Sigmoid colon (tissue), 4 donors: ENCODE results near the gene PDE5A.

ENCODE experiments used
- CTCF ChIP-seq, 4 experiments: fragments of 450-650 bp in 3 of 4; fragments of 200-600 bp in 1 of 4; IDR thresholded peaks; one replicate each; pipeline ENCODE4 v1.5.1; 2016 to 2019; ENCODE audit warnings: antibody characterized with exemption in 4 of 4, mild to moderate bottlenecking in 3 of 4, moderate library complexity in 2 of 4
- POLR2A ChIP-seq, 2 donors: fragments of 450-650 bp; IDR thresholded peaks; one replicate each; pipeline ENCODE4 v1.6.1; 2016; ENCODE audit warnings: antibody characterized with exemption in 2 of 2, mild to moderate bottlenecking in 2 of 2, moderate library complexity in 2 of 2
- POLR2AphosphoS5 ChIP-seq, 4 donors: sonication (generic); formaldehyde crosslinking; IDR thresholded peaks; one replicate each; pipeline ENCODE4 v1.6.1; 2017; ENCODE audit warnings: antibody characterized with exemption in 4 of 4

GRCh38 chr4:119625761-119626160 lies 2.8 kb downstream of the PDE5A start:
- TF ChIP-seq POLR2AphosphoS5 (IDR thresholded peaks at IDR 0.05): no peak
- TF ChIP-seq CTCF (IDR thresholded peaks at IDR 0.05): no peak
- no peak for TF ChIP-seq POLR2A (IDR thresholded peaks at IDR 0.05)
